ENCODE data around the gene NABP2.

DNA sequence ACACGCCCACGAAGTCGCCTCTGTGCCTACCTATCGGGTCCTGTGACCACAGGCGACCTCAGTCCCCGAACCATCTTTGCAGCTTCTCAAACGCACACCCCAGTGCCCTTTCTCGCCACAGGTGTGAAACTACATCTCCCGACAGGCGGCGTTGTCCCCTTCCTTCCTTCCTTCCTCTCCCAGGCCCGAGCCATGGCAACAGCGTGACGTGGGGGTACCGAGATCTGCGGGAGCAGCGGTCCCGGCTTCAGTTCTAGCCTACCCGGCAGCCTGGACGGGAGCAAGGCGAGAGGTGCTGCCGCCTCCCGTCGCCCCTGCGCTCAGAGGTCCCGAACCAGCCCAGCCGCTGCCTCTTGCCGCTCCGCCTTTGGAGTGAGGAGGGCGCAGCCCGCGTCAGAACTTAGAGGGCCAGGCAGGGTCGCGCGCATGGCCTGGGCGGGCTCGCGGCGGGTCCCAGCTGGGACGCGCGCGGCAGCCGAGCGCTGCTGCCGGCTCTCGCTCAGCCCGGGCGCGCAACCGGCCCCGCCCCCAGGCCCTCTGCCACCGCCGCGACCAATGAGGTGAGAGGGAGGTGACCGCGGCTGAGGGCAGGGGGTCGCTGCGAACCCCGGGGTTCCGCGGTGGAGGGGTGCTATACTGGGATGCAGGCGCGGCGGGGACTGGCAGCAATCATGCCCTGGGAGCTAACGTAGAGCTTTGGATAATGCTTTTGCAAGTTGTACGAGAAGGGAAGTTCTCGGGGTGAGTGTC, 42.7 kb downstream of the NABP2 start, which contains the start of gene COQ10A:
- TF ChIP-seq EZH2 (IDR thresholded peaks at IDR 0.05; ENCODE audit: borderline replicate concordance, low read depth, low read length, severe bottlenecking) = no peak
- TF ChIP-seq, protein P1, sequence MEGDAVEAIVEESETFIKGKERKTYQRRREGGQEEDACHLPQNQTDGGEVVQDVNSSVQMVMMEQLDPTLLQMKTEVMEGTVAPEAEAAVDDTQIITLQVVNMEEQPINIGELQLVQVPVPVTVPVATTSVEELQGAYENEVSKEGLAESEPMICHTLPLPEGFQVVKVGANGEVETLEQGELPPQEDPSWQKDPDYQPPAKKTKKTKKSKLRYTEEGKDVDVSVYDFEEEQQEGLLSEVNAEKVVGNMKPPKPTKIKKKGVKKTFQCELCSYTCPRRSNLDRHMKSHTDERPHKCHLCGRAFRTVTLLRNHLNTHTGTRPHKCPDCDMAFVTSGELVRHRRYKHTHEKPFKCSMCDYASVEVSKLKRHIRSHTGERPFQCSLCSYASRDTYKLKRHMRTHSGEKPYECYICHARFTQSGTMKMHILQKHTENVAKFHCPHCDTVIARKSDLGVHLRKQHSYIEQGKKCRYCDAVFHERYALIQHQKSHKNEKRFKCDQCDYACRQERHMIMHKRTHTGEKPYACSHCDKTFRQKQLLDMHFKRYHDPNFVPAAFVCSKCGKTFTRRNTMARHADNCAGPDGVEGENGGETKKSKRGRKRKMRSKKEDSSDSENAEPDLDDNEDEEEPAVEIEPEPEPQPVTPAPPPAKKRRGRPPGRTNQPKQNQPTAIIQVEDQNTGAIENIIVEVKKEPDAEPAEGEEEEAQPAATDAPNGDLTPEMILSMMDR (IDR thresholded peaks at IDR 0.05; ENCODE audit: extremely low read depth in 1 of 2, insufficient read depth in 1 of 2, low read depth in 1 of 2, low read length in 2 of 2) = peak; percentile 24 to 60
- TF ChIP-seq POLR2A (IDR thresholded peaks at IDR 0.05; ENCODE audit: low read depth, low read length) = peak; percentile 90
- no peak for TF ChIP-seq JUN (IDR thresholded peaks at IDR 0.05; ENCODE audit: borderline replicate concordance, insufficient read depth, insufficient read length, low read depth)
- TF ChIP-seq, protein P2, sequence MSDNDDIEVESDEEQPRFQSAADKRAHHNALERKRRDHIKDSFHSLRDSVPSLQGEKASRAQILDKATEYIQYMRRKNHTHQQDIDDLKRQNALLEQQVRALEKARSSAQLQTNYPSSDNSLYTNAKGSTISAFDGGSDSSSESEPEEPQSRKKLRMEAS (IDR thresholded peaks at IDR 0.05; ENCODE audit: insufficient read depth, insufficient read length) = no peak

Data from endothelial cell of umbilical vein (primary cell).